Right kidney (tissue), 9 donors: ENCODE measurements around the gene OR52K1.
"Not testable (repeated sequence)": the region's sequence is repeated elsewhere in the genome, so short reads cannot be mapped to it uniquely, and the experiment has no call there.

Source experiments
- DNase-seq: peaks from one replicate; pipeline ENCODE4 v3.0.0-alpha.2; 2016
- long read RNA-seq, 8 donors: transcript quantifications; one replicate each; lab custom pipeline, GENCODE V29; 2026

The OR52K1 gene
- long read RNA-seq, donor 1 = 0 reads
- long read RNA-seq, donor 2 = 0 reads
- long read RNA-seq, donor 3 = 0 reads
- long read RNA-seq, donor 4 = 0 reads
- long read RNA-seq, donor 5 = 0 reads
- long read RNA-seq, donor 6 = 0 reads
- long read RNA-seq, donor 7 = 0 reads
- long read RNA-seq, donor 8 = 0 reads

GRCh38 chr11:4482445-4482844 lies at the start of gene OR52K1:
Gene OR52K1, plus strand, starts transcription at chr11:4482646. Its CDS starts 6,255 bp downstream, at chr11:4488901.
- no peak for DNase-seq

- DNase-seq = no peak
Measured at GRCh38 chr11:4433856-4434255, 48.6 kb upstream of the OR52K1 start.

- DNase-seq = no peak
Measured at GRCh38 chr11:4436411-4436810, 46.0 kb upstream of the OR52K1 start.

GRCh38 chr11:4441515-4441914 lies 40.9 kb upstream of the OR52K1 start:
- no peak for DNase-seq

GRCh38 chr11:4443232-4443891 lies 39.1 kb upstream of the OR52K1 start:
- DNase-seq = no peak

- DNase-seq = no peak
Measured at GRCh38 chr11:4448995-4449394, 33.5 kb upstream of the OR52K1 start, which contains the start of gene OR52K2. Gene OR52K2, plus strand, starts transcription at chr11:4449295. Its CDS starts 45 bp downstream, at chr11:4449340.

- no peak for DNase-seq
Measured at GRCh38 chr11:4453118-4453517, 29.3 kb upstream of the OR52K1 start.

- no peak for DNase-seq
Measured at GRCh38 chr11:4454021-4454420, 28.4 kb upstream of the OR52K1 start.

- no peak for DNase-seq
Measured at GRCh38 chr11:4455419-4455818, 27.0 kb upstream of the OR52K1 start.

GRCh38 chr11:4459500-4459899 lies 22.9 kb upstream of the OR52K1 start:
- no peak for DNase-seq

- DNase-seq = no peak
Measured at GRCh38 chr11:4460151-4460550, 22.3 kb upstream of the OR52K1 start.

GRCh38 chr11:4464216-4465159 lies 18.0 kb upstream of the OR52K1 start:
- DNase-seq = no peak

- DNase-seq = no peak
Measured at GRCh38 chr11:4465407-4465806, 17.0 kb upstream of the OR52K1 start.

GRCh38 chr11:4466131-4466870 lies 16.1 kb upstream of the OR52K1 start:
- DNase-seq = no peak

- no peak for DNase-seq
Measured at GRCh38 chr11:4466871-4467442, 15.5 kb upstream of the OR52K1 start.

- DNase-seq = no peak
Measured at GRCh38 chr11:4467811-4468606, 14.4 kb upstream of the OR52K1 start.

GRCh38 chr11:4479644-4480043 lies 2.8 kb upstream of the OR52K1 start:
- DNase-seq = no peak

- no peak for DNase-seq
Measured at GRCh38 chr11:4480577-4481239, 1.7 kb upstream of the OR52K1 start.

GRCh38 chr11:4481240-4481582 lies 1.2 kb upstream of the OR52K1 start:
- DNase-seq = no peak

GRCh38 chr11:4484310-4484709 lies 1.9 kb downstream of the OR52K1 start:
- DNase-seq = no peak

GRCh38 chr11:4491405-4491804 lies 9.0 kb downstream of the OR52K1 start:
- DNase-seq = not testable (repeated sequence)
